HG03457 (cell line): ENCODE measurements around the gene VWA2.

ENCODE experiments used
- ATAC-seq: cut with Tn5 transposase; IDR thresholded peaks from one replicate; pipeline ENCODE4 v1.9.1; 2021; ENCODE audit warnings: moderate number of reproducible peaks; ENCODE audit not compliant: unreplicated experiment

Gene VWA2

DNA sequence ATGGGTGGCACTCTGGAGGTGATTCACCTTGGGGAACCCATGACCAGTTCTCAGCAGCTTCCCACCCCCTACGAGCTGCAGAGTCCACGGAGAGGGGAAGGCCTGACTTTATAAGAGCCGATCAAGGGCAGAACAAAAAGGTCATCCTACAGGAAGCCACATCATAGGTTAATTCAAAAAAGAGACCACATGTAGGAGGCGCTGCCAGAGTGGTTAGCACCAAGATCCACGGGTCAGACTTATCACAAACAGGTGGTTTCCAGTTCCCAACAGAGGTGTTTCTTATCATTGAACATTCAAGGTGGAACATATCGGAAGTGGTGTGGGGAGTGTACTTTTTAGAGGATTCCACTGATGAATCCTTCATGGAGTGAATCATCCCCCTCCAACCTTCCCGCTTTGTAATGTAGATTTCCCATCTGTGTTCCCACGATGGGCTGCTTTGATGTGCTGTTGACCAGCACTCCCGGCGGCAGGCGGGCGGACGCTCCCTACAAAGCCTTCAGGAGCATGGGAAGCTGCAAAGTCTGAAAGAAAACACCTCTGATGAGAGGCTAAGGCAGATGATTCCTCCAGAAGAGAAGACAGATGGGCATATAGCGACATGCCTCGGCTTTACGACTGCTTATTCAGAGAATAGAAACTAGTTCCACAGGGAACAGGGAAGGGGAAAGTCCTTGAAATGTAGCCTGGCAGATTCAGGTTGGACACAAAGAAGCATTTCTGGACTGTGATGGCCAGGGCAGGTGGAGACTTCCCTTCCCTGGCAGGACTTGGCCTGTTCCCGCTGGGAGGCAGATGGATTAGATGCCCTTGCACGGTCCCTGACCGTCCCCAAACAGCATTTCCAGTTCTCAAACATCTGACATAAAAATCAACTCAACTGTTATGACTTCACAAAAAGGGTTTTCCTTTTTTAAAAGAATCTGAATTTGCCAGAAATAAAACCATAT lies 98.7 kb downstream of the VWA2 start:
- no peak for ATAC-seq

DNA sequence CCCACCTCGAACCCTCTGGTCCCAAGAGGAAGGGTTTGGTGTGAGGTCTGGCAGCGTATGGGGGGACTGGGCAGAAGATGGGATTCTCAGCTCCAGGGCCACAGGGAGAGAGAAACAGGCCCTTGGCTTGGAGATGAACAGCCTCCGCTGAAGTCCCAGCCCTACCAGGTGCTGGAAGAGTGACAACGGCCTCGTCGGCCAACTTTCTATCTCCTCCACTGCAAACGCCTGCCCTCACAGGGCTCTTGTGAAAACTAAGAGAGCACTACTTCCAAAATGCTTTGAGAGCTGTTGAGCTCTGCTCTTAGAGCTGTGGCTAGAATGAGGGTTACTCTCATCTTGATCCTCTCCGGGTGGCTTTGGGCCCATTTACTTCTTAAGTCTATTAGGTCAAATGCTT lies 101.8 kb downstream of the VWA2 start:
- no peak for ATAC-seq
